ENCODE data around the gene SBNO1. TPM values are rescaled to one million over a fixed set of nuclear protein-coding genes. Genes with fewer than 3 reads are reported as not detected.

Gene SBNO1
- polyA plus RNA-seq, 3 donors: 5.6 to 16.9 (median 11.4) TPM

DNA sequence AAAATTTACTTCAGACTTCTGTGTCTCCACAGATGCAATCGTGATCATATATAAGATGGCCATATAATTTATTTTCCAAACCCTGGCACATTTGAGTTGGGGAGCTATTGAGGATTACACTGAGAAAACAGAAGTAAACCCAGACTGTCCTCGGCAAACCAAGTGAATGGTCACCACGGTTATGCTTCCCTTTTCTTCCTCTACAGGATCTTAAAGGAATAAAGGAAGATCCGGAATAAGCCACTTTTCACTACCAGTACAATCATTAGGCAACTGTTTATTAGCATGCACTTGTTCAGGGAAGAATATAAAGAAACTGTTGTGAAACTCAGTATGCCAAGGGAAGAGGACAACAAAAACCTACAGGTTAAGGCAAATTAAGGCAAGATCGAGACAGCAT, 27.6 kb downstream of the SBNO1 start:
- H2AFZ ChIP-seq (ENCODE audit: insufficient read depth, low read depth, low read length, poor library complexity, severe bottlenecking): no peak overlapping the region
- no peak overlapping the region for H3K4me2 ChIP-seq (replicated peaks; ENCODE audit: extremely low read depth, low read length, poor library complexity, severe bottlenecking)
- H3K79me2 ChIP-seq (ENCODE audit: insufficient read depth, low read length): peaks cover 35% of the 10 kb centered on the region
- H3K27me3 Mint-ChIP-seq (ENCODE audit: low read depth in 3 of 3): no peaks in the 10 kb centered on the region
- H3K9me3 ChIP-seq (replicated peaks in 1 of 2; ENCODE audit: control insufficient read depth in 1 of 2, insufficient read depth in 1 of 2, low read length in 2 of 2): no peaks in the 10 kb centered on the region
- peaks cover 72 to 93% of the 10 kb centered on the region in 2 donors for H3K36me3 ChIP-seq (replicated peaks in 1 of 2; ENCODE audit: control insufficient read depth in 1 of 2, insufficient read depth in 2 of 2, low read length in 2 of 2)
- no peak for TF ChIP-seq CTCF (IDR thresholded peaks at IDR 0.05)
- H3K4me1 Mint-ChIP-seq: peaks cover 2% of the 10 kb centered on the region
- no CpG with 5 or more reads among the region's 5 CpGs for whole genome bisulfite sequencing (ENCODE audit: insufficient coverage)
- no peak overlapping the region for H3K4me3 Mint-ChIP-seq
- no peaks in the 10 kb centered on the region for H3K4me1 ChIP-seq (ENCODE audit: control insufficient read depth in 1 of 2, insufficient read depth in 2 of 2, low read length in 2 of 2)
- peaks cover 53% of the 10 kb centered on the region for H4K20me1 ChIP-seq (ENCODE audit: insufficient read depth, low read length)
- H3K4me3 ChIP-seq (replicated peaks in 1 of 3; ENCODE audit: low read depth in 2 of 3, low read length in 3 of 3): no peak overlapping the region
- H3K27ac Mint-ChIP-seq: peak overlapping the region in 1 of 7 donors; percentile 18
- peak in 1 of 3 donors; percentile 6 for DNase-seq
- intact Hi-C loops (cut with micrococcal nuclease): no loop called here
- no peak overlapping the region for H3K9ac ChIP-seq (ENCODE audit: insufficient read depth, low read length, poor library complexity, severe bottlenecking)
- peaks cover 61 to 92% of the 10 kb centered on the region in 2 donors for H3K36me3 Mint-ChIP-seq
- H3K27ac ChIP-seq (ENCODE audit: low read depth in 1 of 2, low read length in 2 of 2): peak overlapping the region in 1 of 2 donors; percentile 40
- H3K27me3 ChIP-seq (ENCODE audit: control insufficient read depth in 2 of 2, insufficient read depth in 2 of 2, low read length in 2 of 2): no peaks in the 10 kb centered on the region
- no peaks in the 10 kb centered on the region for H3K9me3 Mint-ChIP-seq

DNA sequence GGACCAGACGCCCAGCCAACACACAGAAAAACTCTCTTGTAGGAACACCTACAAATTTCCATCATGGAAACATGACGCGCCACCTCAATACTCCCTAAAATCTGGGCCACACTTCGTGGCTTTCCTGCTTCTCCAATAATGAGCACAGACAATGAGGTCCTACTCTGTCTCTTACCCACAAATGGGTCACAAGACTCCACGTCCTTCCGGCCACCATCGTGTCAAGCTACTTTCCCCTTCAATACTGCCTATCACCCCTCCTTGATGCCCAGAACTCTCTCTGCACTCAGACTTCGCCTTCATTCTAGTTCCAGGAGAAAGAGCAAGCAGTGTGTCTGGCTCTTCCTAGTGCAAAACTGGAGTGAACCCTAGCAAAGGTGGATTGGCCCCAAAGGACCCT, 28.1 kb downstream of the SBNO1 start:
- peaks cover 49% of the 10 kb centered on the region for H4K20me1 ChIP-seq (ENCODE audit: insufficient read depth, low read length)
- peak overlapping the region in 3 of 7 donors; percentile 46 to 66 (median 64) for H3K27ac Mint-ChIP-seq
- no peaks in the 10 kb centered on the region for H3K27me3 ChIP-seq (ENCODE audit: control insufficient read depth in 2 of 2, insufficient read depth in 2 of 2, low read length in 2 of 2)
- peaks cover 70 to 95% of the 10 kb centered on the region in 2 donors for H3K36me3 ChIP-seq (replicated peaks in 1 of 2; ENCODE audit: control insufficient read depth in 1 of 2, insufficient read depth in 2 of 2, low read length in 2 of 2)
- no peak for TF ChIP-seq CTCF (IDR thresholded peaks at IDR 0.05)
- intact Hi-C loops (cut with micrococcal nuclease): no loop called here
- no peak overlapping the region for H3K4me2 ChIP-seq (replicated peaks; ENCODE audit: extremely low read depth, low read length, poor library complexity, severe bottlenecking)
- no peak overlapping the region for H3K4me3 ChIP-seq (replicated peaks in 1 of 3; ENCODE audit: low read depth in 2 of 3, low read length in 3 of 3)
- no peak for DNase-seq
- H3K27me3 Mint-ChIP-seq (ENCODE audit: low read depth in 3 of 3): no peaks in the 10 kb centered on the region
- WGBS (ENCODE audit: insufficient coverage): 95% methylated on average over 8 of the region's 8 CpGs
- no peak overlapping the region for H2AFZ ChIP-seq (ENCODE audit: insufficient read depth, low read depth, low read length, poor library complexity, severe bottlenecking)
- H3K9ac ChIP-seq (ENCODE audit: insufficient read depth, low read length, poor library complexity, severe bottlenecking): no peak overlapping the region
- no peak overlapping the region for H3K4me3 Mint-ChIP-seq
- no peaks in the 10 kb centered on the region for H3K9me3 Mint-ChIP-seq
- H3K4me1 ChIP-seq (ENCODE audit: control insufficient read depth in 1 of 2, insufficient read depth in 2 of 2, low read length in 2 of 2): no peaks in the 10 kb centered on the region
- H3K79me2 ChIP-seq (ENCODE audit: insufficient read depth, low read length): peaks cover 31% of the 10 kb centered on the region
- H3K27ac ChIP-seq (ENCODE audit: low read depth in 1 of 2, low read length in 2 of 2): peak overlapping the region in 1 of 2 donors; percentile 40
- peaks cover 64 to 93% of the 10 kb centered on the region in 2 donors for H3K36me3 Mint-ChIP-seq
- no peaks in the 10 kb centered on the region for H3K9me3 ChIP-seq (replicated peaks in 1 of 2; ENCODE audit: control insufficient read depth in 1 of 2, insufficient read depth in 1 of 2, low read length in 2 of 2)
- peaks cover 2% of the 10 kb centered on the region for H3K4me1 Mint-ChIP-seq

Data from CD14-positive monocyte (primary cell).